Dermis blood vessel endothelial cell (primary cell): ENCODE measurements around the gene ACOT8. TPM values are rescaled to one million over a fixed set of nuclear protein-coding genes. Genes with fewer than 3 reads are reported as not detected.
"Not testable (repeated sequence)": the region's sequence is repeated elsewhere in the genome, so short reads cannot be mapped to it uniquely, and the experiment has no call there.

Source experiments
- DNase-seq: peaks from one replicate; pipeline ENCODE4 v3.0.0; 2010
- total RNA-seq: library from RNA; depleted of rRNA; stranded (reverse); fragments of >200 nt; gene quantifications from 2 replicates; pipeline ENCODE4 v1.2.3, GENCODE V29; 2014

Gene ACOT8
- total RNA-seq, 1 donor from 2014 or later: 42.5 TPM

- no peak for DNase-seq
These were observed 29.6 kb upstream of the ACOT8 start for GRCh38 chr20:45886590-45887345.

GRCh38 chr20:45883100-45883469, 25.9 kb upstream of the ACOT8 start:
- DNase-seq: no peak

- DNase-seq: no peak
These were observed 25.4 kb upstream of the ACOT8 start for GRCh38 chr20:45882469-45883099.

GRCh38 chr20:45880988-45881788, 24.0 kb upstream of the ACOT8 start, which contains the start of gene ZSWIM1:
ZSWIM1 (plus strand) TSS chr20:45881227; CDS start chr20:45882593, 1,366 bp downstream.
- peak; percentile 100 for DNase-seq

GRCh38 chr20:45878076-45878761, 21.0 kb upstream of the ACOT8 start:
- no peak for DNase-seq

- DNase-seq: no peak
These were observed 17.4 kb upstream of the ACOT8 start for GRCh38 chr20:45874576-45874975.

GRCh38 chr20:45874104-45874481, 16.9 kb upstream of the ACOT8 start:
- not testable (repeated sequence) for DNase-seq

- no peak for DNase-seq
These were observed 16.4 kb upstream of the ACOT8 start for GRCh38 chr20:45873409-45874103.

- no peak for DNase-seq
These were observed 15.4 kb upstream of the ACOT8 start for GRCh38 chr20:45872626-45873025.

- DNase-seq: no peak
These were observed 10.6 kb upstream of the ACOT8 start for GRCh38 chr20:45867819-45868176.

GRCh38 chr20:45867136-45867818, 10.1 kb upstream of the ACOT8 start:
- DNase-seq: no peak

GRCh38 chr20:45866454-45866853, 9.3 kb upstream of the ACOT8 start:
- no peak for DNase-seq

- no peak for DNase-seq
These were observed 6.6 kb upstream of the ACOT8 start for GRCh38 chr20:45863543-45864470.

- DNase-seq: peak; percentile 69
These were observed 4.3 kb upstream of the ACOT8 start for GRCh38 chr20:45861221-45862075.

- DNase-seq: no peak
These were observed 3.5 kb upstream of the ACOT8 start for GRCh38 chr20:45860560-45861220.

GRCh38 chr20:45859916-45860315, 2.7 kb upstream of the ACOT8 start:
- no peak for DNase-seq

GRCh38 chr20:45857882-45858216, 657 bp upstream of the ACOT8 start:
- no peak for DNase-seq

- no peak for DNase-seq
These were observed 3.7 kb downstream of the ACOT8 start for GRCh38 chr20:45853484-45853883.

- no peak for DNase-seq
These were observed 4.9 kb downstream of the ACOT8 start for GRCh38 chr20:45852326-45852725.
